Astrocyte of the spinal cord (primary cell): Measurements from ENCODE around the gene SVOP.
A peak's percentile ranks its signal among the peaks of the same experiment; 100 is the strongest.
"Not testable (repeated sequence)": the region's sequence is repeated elsewhere in the genome, so short reads cannot be mapped to it uniquely, and the experiment has no call there.

Source experiments
- DNase-seq: peaks from one replicate; pipeline ENCODE4 v3.0.0; 2011; ENCODE audit warnings: low read depth, low spot score
- H3K4me3 ChIP-seq: 2 replicates; pipeline ENCODE4 v1.5.1; 2011; ENCODE audit warnings: low read depth, mild to moderate bottlenecking, low read length, moderate library complexity
- CTCF ChIP-seq: IDR thresholded peaks from 2 replicates; pipeline ENCODE4 v1.5.1; 2012; ENCODE audit warnings: low read depth, mild to moderate bottlenecking, low read length, inconsistent platforms
- in situ Hi-C: cut with HindIII; loops from 2 replicates; pipeline ENCODE4 v1.10.0; 2017; ENCODE audit warnings: low sequenced_read_pairs

Gene SVOP

GRCh38 chr12:109058773-109059172 is 37.9 kb upstream of the SVOP start:
- no peak for TF ChIP-seq CTCF
- in situ Hi-C loops, result no loop called here
- DNase-seq, result no peak
- H3K4me3 ChIP-seq, result no peak overlapping the region

- no peak overlapping the region for H3K4me3 ChIP-seq
- DNase-seq, result no peak
- TF ChIP-seq CTCF, result no peak
- in situ Hi-C loops, result no loop called here
Observed at GRCh38 chr12:109057376-109057775, 36.5 kb upstream of the SVOP start.

GRCh38 chr12:109056891-109057290 is 36.0 kb upstream of the SVOP start:
- in situ Hi-C loops, result no loop called here
- no peak for TF ChIP-seq CTCF
- no peak for DNase-seq
- no peak overlapping the region for H3K4me3 ChIP-seq

GRCh38 chr12:109054520-109054919 is 33.7 kb upstream of the SVOP start:
- in situ Hi-C loops, result no loop called here
- DNase-seq, result no peak
- H3K4me3 ChIP-seq, result no peak overlapping the region

GRCh38 chr12:109054124-109054513 is 33.3 kb upstream of the SVOP start:
- in situ Hi-C loops, H3K4me3 ChIP-seq, DNase-seq: not testable (repeated sequence)

More at GRCh38 chr12:109054520-109054919, 33.7 kb upstream of the SVOP start:
- no peak for TF ChIP-seq CTCF

GRCh38 chr12:109053382-109054123 is 32.7 kb upstream of the SVOP start:
- TF ChIP-seq CTCF, result no peak
- no peak for DNase-seq
- in situ Hi-C loops, result no loop called here

GRCh38 chr12:109052414-109053323 is 31.8 kb upstream of the SVOP start, which contains the start of gene USP30:
USP30 (plus strand) TSS chr12:109052576; CDS start chr12:109052679, 103 bp downstream.
- in situ Hi-C loops, result no loop called here
- peak; percentile 87 for DNase-seq
- no peak for TF ChIP-seq CTCF
- peak within 1 kb of the TSS; percentile 93 for H3K4me3 ChIP-seq

More at GRCh38 chr12:109053382-109054123, 32.7 kb upstream of the SVOP start:
- peak overlapping the region; percentile 93 for H3K4me3 ChIP-seq
